NCI-H2029 treated with DMSO at 0.1 percent for 48 hours (cell line): Measurements from ENCODE around the gene GPC3.

Experiments
- DNase-seq: peaks from one replicate; lab custom pipeline; 2025; lab: John Stamatoyannopoulos, UW

Gene GPC3

DNA sequence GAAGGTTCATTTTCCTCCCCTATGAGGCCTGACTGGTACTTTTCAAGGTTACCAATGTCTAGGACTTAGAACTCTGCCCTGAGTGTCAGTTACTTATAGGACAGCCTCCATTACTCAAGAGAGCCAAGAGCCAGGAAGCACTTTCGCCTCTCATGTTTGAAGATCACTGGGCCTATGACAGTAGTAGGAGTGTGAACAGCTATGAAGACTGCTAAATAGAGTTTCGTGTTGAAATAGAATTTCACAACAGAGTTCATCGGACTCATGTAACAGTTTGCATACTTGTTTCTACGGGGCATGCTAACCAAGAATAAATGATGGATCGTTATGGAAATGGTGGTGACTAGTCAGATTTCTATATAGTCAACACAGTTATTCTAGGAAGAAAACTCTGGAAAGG is 472.3 kb downstream of the GPC3 start:
- no peak for DNase-seq

DNA sequence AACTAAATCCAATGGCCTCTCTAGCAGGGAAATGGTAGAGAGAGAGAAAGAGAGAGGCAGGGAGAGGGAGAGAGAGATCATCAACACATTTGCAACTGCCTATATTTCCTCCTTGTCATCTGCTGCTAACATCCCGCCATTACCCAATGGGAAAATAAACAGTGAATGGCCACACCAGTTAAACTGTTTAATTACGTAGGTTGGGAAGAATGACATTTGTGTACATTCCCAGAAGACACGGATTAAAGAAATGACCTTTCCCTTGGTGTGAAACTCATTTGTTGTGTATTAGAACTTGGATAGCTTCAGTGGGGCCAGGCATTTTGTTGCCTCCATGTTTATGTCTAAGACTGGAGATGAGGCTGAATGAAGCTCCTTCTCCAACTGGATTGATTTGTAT is 474.4 kb downstream of the GPC3 start:
- no peak for DNase-seq

DNA sequence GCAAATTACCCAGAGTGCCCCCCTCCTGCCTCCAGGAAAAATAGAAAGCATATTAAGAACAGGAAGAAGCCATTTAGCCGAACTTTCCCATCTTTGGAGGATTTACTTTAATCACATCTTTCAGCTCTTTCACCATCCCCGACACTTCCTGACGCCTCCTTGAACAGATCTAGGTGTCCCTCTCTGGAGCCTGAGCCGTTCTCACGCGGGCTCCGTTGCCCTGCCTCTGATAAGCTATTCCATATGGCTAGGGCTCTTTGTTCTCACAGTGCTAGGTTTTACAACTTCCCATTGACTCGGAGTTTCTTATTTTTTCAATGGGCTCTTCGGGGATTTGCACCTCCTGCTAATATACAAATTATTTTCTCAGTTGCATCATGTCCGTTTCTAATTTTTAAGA is 488.0 kb downstream of the GPC3 start:
- DNase-seq: no peak

DNA sequence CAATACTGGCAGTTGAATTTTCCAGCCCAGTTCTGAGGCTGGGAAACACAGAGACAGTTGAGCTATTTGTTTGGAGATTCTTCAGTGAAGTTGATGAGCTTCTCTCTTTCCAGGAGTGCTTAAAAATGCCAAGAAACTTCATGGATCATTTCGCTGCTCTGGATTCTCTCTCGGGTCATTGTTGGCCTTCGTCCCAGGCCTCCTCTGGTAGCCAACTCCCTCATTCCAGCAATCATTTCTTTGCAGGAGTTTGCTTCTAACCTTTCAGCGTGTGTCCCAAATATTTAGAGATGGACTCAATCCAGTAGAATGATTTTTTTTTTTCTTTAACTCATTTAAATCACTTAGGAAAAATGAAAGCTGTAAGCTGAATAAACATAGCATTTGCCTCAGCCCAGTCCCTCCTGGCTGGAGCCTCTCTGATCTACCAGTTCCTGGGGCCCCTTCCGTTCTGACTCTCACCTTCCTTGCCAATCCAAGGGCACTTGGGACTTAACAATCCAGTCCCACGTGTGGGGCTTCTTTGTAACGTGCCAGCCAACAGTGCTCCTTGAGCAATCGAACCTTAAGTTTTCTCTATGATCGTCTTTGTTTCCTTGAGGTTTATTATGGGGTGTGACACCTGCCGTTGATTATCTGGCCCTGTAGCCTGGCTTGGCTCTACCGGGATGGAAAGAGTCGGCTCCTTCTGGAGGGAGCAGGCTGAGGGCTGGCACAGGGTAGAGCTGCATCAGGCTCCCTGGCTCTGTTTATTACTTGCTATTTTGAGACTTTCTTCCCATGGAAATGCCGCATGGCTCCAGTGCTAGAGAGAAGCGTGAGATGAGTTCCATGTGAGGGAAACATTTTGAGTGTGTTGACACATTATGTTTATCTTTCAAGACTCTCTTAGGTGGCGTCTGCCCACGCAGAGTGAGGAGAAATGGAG is 489.7 kb downstream of the GPC3 start:
- no peak for DNase-seq

DNA sequence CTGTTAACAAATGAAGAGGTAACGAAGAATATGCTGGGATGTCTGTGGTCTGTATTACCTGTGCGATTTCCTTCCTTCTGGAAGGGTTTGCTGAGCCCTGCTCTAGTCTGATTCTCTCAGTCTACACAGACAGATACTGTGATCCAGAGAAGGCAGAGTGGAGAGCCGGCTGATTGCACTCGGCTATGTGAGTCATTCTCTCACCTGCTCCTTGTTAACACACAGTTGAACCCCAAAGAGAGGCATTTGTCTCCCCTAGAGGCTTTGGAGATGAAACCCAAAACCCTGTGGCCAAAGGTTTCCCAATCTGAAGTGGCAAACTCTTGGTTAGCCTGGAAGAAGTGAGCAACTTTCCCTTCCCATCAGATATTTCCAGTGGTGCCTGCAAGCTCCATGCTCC is 492.0 kb downstream of the GPC3 start:
- DNase-seq: no peak

DNA sequence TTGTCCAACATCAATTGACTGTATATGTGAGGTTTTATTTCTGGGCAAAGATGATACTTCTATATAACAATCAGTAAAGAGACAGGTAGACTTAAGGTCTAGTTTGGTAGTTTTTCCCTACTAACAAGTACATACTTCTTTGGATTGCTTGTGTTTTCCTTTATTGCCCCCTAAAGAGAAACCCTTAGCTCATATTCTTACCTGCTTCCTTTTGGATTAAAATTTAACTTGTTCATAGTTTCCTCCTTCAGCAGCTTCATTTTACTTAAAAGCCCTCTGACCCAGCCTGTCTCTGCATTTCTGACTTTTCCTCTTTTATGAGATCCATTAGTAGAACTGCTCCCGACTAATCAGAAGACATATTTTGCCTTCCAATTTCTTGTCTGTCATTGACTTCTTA is 494.4 kb downstream of the GPC3 start:
- DNase-seq: no peak
